Peyer's patch (tissue), 4 donors: ENCODE results near the gene SYNPO2.

Experiments used
- POLR2A ChIP-seq, 2 donors: fragments of 450-650 bp; IDR thresholded peaks; one replicate each; pipeline ENCODE4 v1.5.1; 2017; ENCODE audit warnings: antibody characterized with exemption in 2 of 2, mild to moderate bottlenecking in 2 of 2, moderate library complexity in 2 of 2
- TF ChIP-seq, protein P1 (sequence below), 6 experiments: fragments of 450-650 bp in 4 of 6; fragments of 200-600 bp in 2 of 6; sonication (generic) in 1 of 6; IDR thresholded peaks; one replicate each; pipeline ENCODE4 v1.5.1; 2017 to 2019; ENCODE audit warnings: antibody characterized with exemption in 6 of 6, mild to moderate bottlenecking in 3 of 6, moderate library complexity in 1 of 6

DNA sequence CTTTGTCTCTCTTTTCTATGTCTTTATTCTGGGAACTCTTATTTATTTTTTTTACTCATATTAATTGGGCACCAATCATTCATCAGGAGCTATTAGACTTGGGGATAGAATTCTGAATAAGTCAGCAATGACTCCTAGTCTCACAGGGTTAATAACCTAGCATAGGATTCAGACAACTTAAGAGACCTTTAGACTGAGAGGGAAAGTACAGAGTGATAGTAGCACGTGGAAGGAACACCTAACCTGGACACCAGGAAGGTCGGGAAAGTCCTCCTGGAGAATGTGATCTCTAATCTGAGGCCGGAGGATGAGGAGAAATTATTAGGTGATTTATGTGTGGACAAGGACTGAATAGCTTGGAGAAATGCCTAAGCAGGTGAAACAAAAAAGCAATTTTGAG lies 3.9 kb upstream of the SYNPO2 start:
- TF ChIP-seq, protein P1, sequence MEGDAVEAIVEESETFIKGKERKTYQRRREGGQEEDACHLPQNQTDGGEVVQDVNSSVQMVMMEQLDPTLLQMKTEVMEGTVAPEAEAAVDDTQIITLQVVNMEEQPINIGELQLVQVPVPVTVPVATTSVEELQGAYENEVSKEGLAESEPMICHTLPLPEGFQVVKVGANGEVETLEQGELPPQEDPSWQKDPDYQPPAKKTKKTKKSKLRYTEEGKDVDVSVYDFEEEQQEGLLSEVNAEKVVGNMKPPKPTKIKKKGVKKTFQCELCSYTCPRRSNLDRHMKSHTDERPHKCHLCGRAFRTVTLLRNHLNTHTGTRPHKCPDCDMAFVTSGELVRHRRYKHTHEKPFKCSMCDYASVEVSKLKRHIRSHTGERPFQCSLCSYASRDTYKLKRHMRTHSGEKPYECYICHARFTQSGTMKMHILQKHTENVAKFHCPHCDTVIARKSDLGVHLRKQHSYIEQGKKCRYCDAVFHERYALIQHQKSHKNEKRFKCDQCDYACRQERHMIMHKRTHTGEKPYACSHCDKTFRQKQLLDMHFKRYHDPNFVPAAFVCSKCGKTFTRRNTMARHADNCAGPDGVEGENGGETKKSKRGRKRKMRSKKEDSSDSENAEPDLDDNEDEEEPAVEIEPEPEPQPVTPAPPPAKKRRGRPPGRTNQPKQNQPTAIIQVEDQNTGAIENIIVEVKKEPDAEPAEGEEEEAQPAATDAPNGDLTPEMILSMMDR (IDR thresholded peaks at IDR 0.05) = no peak
- no peak for TF ChIP-seq POLR2A (IDR thresholded peaks at IDR 0.05)
